ENCODE measurements around the gene SLC47A2.

SLC47A2 gene

GRCh38 chr17:19748807-19749193, 32.4 kb upstream of the SLC47A2 start:
- Histone ChIP-seq H3K27me3 (ENCODE audit: insufficient read depth, low read length, poor library complexity) (peaks cover 9% of the 10 kb centered on the region), H3K4me1 (ENCODE audit: insufficient read depth, low read length) (no peaks in the 10 kb centered on the region), H3K9ac (ENCODE audit: low read depth, low read length) (no peak overlapping the region), H3K4me3 (ENCODE audit: low read depth in 1 of 2, low read length in 2 of 2) (no peak overlapping the region), H3K79me2 (ENCODE audit: insufficient read depth, low read length) (no peaks in the 10 kb centered on the region), H3K4me2 (ENCODE audit: insufficient read depth, low read length) (no peak overlapping the region), H4K20me1 (ENCODE audit: insufficient read depth, low read length) (peaks cover 6% of the 10 kb centered on the region; the same call in 1 of the 2 replicates), H3K27ac (ENCODE audit: low read length) (no peak overlapping the region), H3K36me3 (ENCODE audit: insufficient read depth, low read length) (no peaks in the 10 kb centered on the region), H3K9me3 (ENCODE audit: insufficient read depth, low read length, severe bottlenecking) (no peaks in the 10 kb centered on the region), H2AFZ (ENCODE audit: low read depth, low read length) (no peak overlapping the region)
- no peak for DNase-seq
- no peak for ATAC-seq (ENCODE audit: insufficient read depth, low read depth)
- TF ChIP-seq, protein P1, sequence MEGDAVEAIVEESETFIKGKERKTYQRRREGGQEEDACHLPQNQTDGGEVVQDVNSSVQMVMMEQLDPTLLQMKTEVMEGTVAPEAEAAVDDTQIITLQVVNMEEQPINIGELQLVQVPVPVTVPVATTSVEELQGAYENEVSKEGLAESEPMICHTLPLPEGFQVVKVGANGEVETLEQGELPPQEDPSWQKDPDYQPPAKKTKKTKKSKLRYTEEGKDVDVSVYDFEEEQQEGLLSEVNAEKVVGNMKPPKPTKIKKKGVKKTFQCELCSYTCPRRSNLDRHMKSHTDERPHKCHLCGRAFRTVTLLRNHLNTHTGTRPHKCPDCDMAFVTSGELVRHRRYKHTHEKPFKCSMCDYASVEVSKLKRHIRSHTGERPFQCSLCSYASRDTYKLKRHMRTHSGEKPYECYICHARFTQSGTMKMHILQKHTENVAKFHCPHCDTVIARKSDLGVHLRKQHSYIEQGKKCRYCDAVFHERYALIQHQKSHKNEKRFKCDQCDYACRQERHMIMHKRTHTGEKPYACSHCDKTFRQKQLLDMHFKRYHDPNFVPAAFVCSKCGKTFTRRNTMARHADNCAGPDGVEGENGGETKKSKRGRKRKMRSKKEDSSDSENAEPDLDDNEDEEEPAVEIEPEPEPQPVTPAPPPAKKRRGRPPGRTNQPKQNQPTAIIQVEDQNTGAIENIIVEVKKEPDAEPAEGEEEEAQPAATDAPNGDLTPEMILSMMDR (IDR thresholded peaks at IDR 0.05; ENCODE audit: borderline replicate concordance, extremely low read depth, low read length, poor library complexity, severe bottlenecking), result no peak
- no peak for TF ChIP-seq EZH2 (IDR thresholded peaks at IDR 0.05; ENCODE audit: borderline replicate concordance, low read depth, low read length, severe bottlenecking)

GRCh38 chr17:19747829-19748806, 31.7 kb upstream of the SLC47A2 start, which contains the start of gene ALDH3A1:
ALDH3A1 (minus strand) TSS chr17:19748298; CDS start chr17:19745129, 3,169 bp downstream.
- no peak within 1 kb of the TSS for H3K4me2 ChIP-seq (ENCODE audit: insufficient read depth, low read length)
- TF ChIP-seq EZH2 (IDR thresholded peaks at IDR 0.05; ENCODE audit: borderline replicate concordance, low read depth, low read length, severe bottlenecking), result no peak
- TF ChIP-seq, protein P1 (IDR thresholded peaks at IDR 0.05; ENCODE audit: borderline replicate concordance, extremely low read depth, low read length, poor library complexity, severe bottlenecking), result no peak
- peaks cover 6% of the 10 kb centered on the region; the same call in 1 of the 2 replicates for H4K20me1 ChIP-seq (ENCODE audit: insufficient read depth, low read length)
- ATAC-seq (ENCODE audit: insufficient read depth, low read depth) (no peak), DNase-seq (no peak)
- no peak within 1 kb of the TSS for H2AFZ ChIP-seq (ENCODE audit: low read depth, low read length)
- peaks cover 7% of the 10 kb centered on the region for H3K27me3 ChIP-seq (ENCODE audit: insufficient read depth, low read length, poor library complexity)
- no peaks in the 10 kb centered on the region for H3K4me1 ChIP-seq (ENCODE audit: insufficient read depth, low read length)
- no peaks in the 10 kb centered on the region for H3K79me2 ChIP-seq (ENCODE audit: insufficient read depth, low read length)
- no peaks in the 10 kb centered on the region for H3K36me3 ChIP-seq (ENCODE audit: insufficient read depth, low read length)
- H3K27ac ChIP-seq (ENCODE audit: low read length), result no peak within 1 kb of the TSS
- H3K9ac ChIP-seq (ENCODE audit: low read depth, low read length), result no peak within 1 kb of the TSS
- no peaks in the 10 kb centered on the region for H3K9me3 ChIP-seq (ENCODE audit: insufficient read depth, low read length, severe bottlenecking)
- H3K4me3 ChIP-seq (ENCODE audit: low read depth in 1 of 2, low read length in 2 of 2), result no peak within 1 kb of the TSS

GRCh38 chr17:19747159-19747719, 30.9 kb upstream of the SLC47A2 start:
- DNase-seq (no peak), ATAC-seq (ENCODE audit: insufficient read depth, low read depth) (no peak)
- TF ChIP-seq EZH2 (IDR thresholded peaks at IDR 0.05; ENCODE audit: borderline replicate concordance, low read depth, low read length, severe bottlenecking), result no peak
- TF ChIP-seq, protein P1 (IDR thresholded peaks at IDR 0.05; ENCODE audit: borderline replicate concordance, extremely low read depth, low read length, poor library complexity, severe bottlenecking), result no peak
- Histone ChIP-seq H3K4me1 (ENCODE audit: insufficient read depth, low read length) (no peaks in the 10 kb centered on the region), H3K9ac (ENCODE audit: low read depth, low read length) (no peak overlapping the region), H4K20me1 (ENCODE audit: insufficient read depth, low read length) (peaks cover 6% of the 10 kb centered on the region; the same call in 1 of the 2 replicates), H3K27ac (ENCODE audit: low read length) (no peak overlapping the region), H3K36me3 (ENCODE audit: insufficient read depth, low read length) (no peaks in the 10 kb centered on the region), H3K4me3 (ENCODE audit: low read depth in 1 of 2, low read length in 2 of 2) (no peak overlapping the region), H3K27me3 (ENCODE audit: insufficient read depth, low read length, poor library complexity) (peaks cover 4% of the 10 kb centered on the region), H3K9me3 (ENCODE audit: insufficient read depth, low read length, severe bottlenecking) (no peaks in the 10 kb centered on the region), H3K4me2 (ENCODE audit: insufficient read depth, low read length) (no peak overlapping the region), H2AFZ (ENCODE audit: low read depth, low read length) (no peak overlapping the region), H3K79me2 (ENCODE audit: insufficient read depth, low read length) (no peaks in the 10 kb centered on the region)

Measured in DND-41 (cell line).